HG02610 (cell line): ENCODE measurements around the gene TKTL2.

ENCODE experiments used
- ATAC-seq: cut with Tn5 transposase; IDR thresholded peaks from one replicate; pipeline ENCODE4 v1.9.1; 2021; ENCODE audit warnings: mild to moderate bottlenecking, moderate library complexity; ENCODE audit not compliant: unreplicated experiment

The TKTL2 gene, protein sequence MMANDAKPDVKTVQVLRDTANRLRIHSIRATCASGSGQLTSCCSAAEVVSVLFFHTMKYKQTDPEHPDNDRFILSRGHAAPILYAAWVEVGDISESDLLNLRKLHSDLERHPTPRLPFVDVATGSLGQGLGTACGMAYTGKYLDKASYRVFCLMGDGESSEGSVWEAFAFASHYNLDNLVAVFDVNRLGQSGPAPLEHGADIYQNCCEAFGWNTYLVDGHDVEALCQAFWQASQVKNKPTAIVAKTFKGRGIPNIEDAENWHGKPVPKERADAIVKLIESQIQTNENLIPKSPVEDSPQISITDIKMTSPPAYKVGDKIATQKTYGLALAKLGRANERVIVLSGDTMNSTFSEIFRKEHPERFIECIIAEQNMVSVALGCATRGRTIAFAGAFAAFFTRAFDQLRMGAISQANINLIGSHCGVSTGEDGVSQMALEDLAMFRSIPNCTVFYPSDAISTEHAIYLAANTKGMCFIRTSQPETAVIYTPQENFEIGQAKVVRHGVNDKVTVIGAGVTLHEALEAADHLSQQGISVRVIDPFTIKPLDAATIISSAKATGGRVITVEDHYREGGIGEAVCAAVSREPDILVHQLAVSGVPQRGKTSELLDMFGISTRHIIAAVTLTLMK

DNA sequence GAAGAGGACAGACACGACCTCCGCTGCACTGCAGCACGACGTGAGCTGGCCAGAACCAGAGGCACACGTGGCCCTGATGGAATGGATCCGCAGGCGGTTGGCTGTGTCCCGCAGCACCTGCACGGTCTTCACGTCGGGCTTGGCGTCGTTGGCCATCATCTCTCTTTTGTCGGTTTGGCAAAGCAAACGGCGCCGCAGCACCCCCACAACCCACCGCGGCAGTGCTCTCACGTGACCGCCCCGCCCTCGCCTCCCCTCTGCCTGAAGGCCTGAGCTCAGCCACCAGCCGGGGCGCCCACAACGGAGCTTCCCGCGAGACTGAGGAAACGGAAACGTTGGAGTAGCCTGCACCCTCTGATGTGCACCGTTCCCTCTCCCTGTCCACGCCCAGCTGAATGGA is at the start of gene TKTL2:
TSS of gene TKTL2 (minus strand) at position 179 of the 400 bp plus-strand sequence. CDS start at position 159, 20 bp downstream.
- ATAC-seq = no peak

DNA sequence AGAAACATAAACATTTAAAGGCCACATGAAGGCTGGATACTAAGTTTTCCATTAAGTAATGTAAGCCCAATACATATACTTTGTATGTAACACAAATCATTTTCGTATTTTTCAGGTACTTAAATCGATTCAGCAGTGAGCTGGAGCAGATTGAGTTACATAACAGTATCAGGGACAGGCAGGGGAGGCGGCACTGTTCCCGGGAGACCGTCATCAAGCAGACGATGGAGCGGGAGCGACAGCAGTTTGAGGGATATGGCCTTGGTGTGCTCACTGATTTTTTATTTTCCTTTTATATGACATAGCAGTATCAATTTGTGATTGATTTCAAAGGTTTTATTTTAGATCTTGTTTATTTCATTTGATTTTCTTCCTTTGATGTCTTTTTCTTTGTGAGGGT is 41.6 kb upstream of the TKTL2 start:
- ATAC-seq = no peak

DNA sequence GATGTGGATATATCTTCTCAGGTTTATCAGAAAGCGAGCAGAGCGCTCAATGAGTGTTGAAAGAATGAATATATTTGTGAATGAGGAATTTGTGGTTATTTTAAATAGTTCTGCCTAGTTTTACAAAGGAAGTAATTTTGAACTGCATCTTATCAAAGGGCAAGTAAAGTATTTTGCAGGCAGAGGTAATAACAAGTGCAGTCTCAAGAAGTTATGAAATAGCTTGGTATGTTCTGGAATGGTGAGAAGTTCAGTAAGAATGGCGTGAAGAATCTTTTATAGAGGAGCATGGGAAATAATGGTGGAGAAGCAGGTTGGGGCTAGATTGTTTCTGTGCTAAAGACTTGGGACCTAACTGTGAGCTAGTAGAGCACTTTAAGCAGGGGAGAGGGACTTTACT is 31.8 kb upstream of the TKTL2 start:
- no peak for ATAC-seq

DNA sequence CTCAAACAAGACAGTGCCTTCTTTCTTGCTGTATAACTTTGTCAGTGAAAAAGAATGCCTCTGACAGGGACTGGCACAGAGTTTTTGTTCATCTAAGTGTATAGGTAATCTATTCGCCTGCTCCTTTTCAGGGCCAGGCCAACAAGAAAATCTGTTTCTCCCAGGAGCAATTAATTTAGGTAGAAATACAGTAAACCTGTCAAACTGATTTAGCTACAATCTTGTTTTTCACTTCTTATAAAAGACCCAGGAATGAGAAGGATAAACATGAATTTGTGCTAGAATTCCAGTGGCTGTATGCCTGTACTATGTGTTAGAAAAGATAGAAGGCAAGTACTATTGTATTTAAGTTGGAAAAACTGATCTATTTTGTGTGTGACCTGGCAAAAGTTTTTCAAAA is 27.0 kb upstream of the TKTL2 start:
- no peak for ATAC-seq

DNA sequence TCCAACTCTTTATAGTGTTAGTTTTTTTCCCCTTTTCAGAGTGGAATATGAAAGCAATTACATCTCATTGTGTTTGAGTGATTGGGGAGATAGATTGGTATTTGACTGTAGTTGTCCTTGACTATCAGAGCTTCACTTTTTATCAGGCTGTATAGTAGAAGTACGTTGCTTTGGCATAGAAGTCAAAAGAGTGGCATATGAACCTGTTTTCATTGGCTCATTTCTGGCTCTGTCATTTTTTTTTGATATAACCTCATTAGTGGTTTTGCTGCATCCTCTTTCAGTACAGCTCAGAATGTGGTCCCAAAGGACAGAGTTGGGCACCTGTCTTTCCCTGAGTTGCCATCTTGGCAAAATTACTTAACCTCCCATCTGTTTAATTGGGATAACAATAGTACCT is 22.3 kb upstream of the TKTL2 start:
- peak; percentile 41 for ATAC-seq

DNA sequence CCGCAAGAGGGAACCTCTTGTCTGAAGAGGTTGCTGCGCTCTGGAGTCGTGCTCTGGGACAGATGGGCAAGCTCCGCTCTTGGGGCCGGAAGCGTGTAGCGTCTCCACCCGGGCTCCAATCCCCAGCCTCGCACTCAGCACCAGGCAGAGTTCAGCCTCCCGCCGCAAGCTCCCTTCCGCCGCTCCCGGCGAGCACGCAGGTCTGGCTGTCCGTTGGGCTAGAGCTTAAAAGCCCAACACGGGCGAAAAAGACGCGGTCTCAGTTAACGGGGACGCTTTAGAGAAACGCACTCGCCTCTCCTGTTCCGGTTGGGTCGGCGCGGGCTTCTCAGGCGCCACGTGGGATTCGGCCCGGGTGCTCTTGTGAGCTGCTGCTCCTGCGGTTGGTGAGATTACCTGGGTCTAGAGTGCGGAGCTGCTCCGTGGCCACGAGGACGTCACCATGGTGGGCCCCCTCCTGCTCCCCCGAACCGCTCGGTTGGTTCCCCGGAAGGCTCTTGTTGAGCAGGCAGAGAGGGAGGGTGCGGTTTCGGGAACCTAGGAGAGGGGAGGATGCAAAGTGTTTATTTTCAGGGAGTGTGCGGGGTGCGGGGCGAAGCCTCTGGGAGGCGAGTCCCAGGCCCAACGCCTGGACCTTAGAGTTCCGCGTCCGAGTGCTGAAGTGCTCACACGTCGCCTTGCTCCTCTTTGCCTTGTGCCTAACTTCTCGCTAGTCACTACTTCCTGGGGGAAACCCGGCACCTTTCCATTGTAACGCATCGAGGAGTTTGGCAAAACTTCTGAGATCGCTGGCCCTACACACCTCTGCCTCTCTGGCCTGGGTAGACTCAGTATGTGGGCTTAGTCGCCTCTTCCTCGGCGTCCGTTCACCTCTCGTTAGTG is 21.0 kb upstream of the TKTL2 start, which contains the start of gene TMA16:
TSS of gene TMA16 (plus strand) at position 331 of the 882 bp plus-strand sequence. CDS start at position 443, 112 bp downstream.
- peak; percentile 88 for ATAC-seq

DNA sequence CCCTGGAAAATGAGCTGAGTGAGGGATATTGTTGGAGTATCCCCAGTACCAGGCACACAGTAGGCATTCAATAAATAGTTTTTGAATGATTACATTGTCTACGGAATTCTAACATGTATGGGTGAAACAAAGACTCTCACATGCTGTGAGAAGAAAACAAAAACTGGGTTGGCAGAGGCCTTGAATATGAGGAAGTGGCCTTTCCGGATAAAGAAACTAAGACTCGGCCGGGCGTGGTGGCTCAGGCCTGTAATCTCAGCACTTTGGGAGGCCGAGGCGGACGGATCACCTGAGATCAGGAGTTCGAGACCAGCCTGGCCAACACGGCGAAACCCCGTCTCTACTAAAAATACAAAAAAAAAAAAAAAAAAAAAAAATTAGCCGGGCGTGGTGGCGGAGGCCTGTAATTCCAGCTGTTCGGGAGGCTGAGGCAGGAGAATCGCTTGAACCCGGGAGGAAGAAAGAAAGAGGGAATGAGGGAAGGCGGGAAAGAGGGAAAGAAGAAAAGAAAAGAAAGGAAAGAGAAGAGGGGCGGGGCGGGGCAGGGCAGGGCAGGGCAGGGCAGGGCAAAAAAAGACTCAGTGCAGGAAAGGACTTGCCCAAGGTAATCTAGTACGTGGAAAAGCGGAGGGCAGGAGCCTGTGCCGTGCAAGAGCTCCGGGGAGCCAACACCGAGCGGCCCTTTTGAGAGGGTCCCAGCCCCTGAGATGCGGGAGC is 20.2 kb upstream of the TKTL2 start:
- no peak for ATAC-seq

DNA sequence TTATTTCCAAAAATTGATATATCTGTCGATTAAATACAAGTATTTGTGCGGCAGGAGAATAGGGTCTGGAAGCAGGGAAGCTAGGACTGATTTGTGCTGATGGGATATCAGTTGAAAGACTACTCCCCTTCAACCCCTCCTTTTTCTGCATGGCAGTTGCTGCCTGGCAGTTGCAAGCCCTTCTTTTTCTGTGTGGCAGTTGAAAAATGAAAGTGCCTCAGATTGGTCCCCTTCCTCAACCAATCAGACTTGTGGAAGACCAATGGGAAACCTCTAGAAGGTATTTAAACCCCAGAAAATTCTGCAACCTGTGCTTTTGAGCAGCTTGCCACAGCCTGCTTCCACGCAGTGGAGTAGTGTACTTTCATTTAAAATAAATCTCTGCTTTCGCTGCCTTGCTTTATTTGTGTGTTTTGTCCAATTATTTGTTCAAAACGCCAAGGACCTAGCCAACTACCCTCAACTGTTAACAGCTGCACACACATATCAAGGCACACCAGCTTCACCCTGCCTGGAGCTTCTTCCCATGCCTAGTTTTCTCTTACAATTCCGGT is 19.5 kb upstream of the TKTL2 start:
- no peak for ATAC-seq

DNA sequence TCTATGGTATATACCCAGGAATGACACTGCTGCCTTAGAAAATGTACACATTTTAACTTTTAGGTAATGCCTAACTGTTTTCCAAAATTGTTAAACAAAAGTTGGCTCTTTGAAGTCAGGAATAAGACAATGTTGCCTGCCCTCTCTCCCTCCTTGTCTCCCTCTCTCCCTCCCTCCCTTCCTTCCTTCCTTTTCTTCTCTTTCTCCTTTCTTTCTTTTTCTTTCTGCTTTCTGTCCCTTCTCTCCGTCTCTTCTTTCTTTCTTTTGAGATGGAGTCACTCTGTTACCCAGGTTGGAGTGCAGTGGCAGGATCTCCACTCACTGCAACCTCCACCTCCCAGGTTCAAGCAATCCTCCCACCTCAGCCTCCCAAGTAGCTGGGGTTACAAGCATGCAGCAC is 16.4 kb upstream of the TKTL2 start:
- ATAC-seq = no peak

DNA sequence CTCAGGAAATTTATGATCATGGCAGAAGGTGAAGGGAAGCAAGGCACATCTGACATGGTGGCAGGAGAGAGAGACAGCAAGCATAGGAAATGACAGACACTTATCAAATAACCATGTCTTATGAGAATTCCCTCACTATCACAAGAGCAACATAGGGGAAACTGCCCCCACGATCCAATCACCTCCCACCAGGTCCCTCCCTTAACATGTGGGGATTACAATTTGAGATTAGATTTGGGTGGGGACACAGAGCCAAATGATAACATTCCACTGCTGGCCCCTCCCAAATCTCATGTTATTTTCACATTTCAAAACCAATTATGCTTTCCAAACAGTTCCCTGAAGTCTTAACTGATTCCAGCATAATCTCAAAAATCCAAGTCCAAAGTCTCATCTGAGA is 12.8 kb upstream of the TKTL2 start:
- ATAC-seq = no peak

DNA sequence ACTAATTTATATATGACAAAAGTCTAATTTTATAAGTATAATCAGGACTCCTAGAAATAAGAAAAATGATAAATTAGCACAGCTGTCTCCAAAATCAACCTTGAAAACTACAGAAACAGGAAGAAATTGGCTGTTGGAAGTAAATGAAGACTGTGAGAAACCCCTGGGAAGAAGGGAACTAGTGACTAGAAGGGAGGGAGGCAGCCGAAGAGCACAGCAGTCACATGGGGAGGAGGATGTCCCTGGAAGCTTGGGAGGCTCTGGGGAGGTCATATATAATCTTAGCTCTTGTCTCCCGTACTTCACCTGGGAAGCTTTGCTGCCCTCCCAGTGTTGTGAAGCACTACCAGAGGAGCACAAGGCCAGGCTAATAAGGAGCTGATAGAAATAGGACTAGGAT is 12.0 kb upstream of the TKTL2 start:
- ATAC-seq = no peak

DNA sequence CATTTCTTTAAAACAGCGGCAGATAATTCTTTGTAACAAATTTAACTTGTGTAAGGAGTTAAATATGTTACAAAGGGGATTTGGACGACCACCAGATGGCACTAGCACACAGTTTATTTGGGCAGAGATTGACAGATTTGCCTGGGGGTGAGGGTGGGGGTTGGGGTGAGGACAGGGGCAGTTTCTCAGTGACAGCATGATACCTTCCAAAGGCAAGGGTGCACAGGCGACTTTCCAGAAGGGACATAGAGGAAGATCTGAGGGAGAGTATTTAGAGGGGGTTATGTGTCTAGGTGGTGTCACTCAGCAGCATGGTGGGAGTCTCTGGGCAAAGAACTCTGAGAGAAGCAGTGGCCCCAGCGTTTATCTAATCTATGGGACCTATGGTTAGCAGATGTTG is 11.4 kb upstream of the TKTL2 start:
- ATAC-seq = peak; percentile 45

DNA sequence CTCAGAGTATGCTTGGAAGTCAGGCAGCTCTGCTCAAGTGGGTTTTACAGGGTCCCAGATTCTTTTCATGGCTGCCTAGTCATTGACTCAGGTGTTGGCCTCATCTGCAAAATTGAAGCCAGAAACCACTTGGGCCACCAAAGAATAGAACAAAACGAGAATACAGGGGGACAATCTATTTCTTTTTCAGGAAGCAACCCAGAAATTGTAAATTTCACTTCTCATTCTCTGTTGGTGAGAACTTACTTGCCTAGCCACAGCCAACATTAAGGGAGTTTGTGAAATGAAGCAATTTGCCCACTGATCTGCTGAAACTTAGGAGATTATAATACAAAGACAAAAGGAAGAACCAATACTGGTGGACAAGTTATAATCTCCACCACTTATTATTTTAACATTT is 8.6 kb upstream of the TKTL2 start:
- peak; percentile 62 for ATAC-seq

DNA sequence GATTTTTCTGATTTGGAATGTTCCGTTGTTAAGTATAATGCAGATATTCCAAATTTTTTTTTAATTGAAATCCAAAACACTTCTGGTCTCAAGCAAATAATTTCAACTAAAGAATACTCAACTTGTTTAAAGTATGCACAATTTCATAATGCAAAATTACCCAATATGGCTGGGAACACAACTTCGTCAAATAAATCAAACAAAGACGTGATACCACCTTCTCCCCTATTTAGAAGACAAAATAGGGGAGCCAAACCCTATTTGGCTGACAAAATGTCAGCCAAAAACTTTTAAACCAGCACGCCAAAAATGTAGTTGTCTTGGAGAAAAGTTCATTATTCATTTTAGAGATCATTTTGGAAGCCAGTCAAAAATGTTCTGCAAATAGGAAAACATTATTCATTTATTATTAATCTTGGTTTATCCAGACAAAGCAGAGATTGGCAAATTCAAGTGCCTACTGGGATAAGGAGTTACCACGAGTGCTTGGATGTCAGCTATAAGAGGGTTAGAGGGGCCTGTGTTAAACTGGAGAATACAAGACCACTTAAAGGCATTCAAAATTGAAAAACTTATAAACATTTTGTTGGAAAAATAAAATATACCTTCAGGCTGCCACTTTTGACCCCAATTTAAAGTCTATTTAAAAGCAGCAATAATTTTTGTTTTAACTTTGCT is 3.3 kb upstream of the TKTL2 start:
- ATAC-seq = no peak

DNA sequence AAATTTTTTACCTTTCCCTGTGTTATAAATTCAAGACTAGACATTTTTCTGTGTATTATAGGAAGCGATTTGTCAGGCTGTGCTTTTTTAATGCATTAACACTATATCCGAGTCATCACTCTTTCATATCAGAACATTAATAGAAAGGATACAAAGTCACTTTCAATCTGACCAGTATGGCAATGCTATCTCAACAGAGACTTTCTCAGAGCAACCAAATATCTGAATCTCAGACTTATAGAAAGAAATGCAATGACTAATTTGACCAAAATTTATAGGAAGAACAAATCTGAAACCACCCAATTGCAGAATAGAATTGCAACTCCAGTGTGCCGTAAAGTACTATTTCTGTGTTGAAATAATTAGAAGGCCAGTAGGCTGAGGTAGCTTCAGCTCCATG is 473 bp upstream of the TKTL2 start:
- peak; percentile 59 for ATAC-seq

DNA sequence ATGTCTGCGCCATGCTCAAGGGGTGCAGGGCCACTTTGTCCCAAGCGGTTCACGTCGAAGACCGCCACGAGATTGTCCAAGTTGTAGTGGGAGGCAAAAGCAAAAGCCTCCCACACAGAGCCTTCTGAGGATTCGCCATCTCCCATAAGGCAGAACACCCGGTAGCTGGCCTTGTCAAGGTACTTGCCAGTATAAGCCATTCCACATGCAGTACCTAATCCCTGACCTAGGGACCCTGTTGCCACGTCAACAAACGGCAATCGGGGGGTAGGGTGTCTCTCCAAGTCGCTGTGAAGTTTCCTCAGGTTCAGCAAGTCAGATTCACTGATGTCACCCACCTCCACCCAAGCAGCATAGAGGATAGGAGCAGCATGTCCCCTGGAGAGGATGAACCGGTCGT is 424 bp downstream of the TKTL2 start:
- no peak for ATAC-seq

DNA sequence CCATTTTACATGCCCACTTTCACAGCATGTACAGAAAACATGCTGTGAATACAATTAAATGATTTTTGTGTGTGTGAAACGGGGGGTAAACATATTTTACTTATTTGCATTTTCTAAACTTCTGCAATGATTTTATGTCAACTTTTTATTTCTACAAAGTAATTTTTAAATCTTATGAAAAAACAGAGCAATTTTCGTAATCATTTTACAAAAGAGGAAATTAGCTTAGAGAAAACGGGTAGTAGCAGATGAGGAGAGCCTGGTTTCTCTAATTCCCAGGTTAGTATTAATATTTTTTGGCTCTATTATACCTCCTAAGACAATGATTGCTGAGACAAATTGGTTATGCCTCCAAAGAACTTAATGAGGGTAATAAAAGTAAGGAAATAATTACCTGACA is 3.2 kb downstream of the TKTL2 start:
- no peak for ATAC-seq

DNA sequence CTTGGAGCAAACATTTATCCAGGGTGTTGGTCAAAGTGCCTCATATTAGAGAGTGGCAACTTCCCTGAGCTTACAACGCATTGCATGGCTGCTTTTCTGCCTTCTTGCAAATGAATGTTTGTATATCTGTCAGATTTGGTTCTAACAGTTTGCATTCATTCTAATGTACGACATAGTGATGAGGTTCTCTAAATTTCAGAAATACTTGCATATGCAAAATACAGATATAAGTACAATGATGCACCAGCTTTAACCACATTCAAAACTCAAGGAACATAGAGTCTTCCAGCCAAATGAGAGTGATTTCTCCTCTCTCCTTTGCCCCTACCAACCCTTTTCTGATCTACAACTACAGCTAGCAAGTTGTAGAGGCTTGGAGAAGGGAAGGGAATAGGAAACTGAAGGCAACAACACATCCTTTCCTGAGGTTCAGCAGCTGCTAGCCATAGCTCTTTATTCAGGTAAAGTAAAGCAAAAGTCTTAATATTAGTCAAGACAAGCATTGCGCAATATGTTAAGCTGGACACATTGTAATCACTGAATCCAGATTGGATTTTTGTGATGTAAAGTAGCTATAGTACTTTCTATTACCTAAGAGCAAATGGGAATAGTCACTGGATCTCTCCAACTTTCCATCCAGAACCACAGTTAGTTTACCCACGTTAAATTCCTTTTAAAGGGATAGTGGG is 6.3 kb downstream of the TKTL2 start:
- no peak for ATAC-seq

DNA sequence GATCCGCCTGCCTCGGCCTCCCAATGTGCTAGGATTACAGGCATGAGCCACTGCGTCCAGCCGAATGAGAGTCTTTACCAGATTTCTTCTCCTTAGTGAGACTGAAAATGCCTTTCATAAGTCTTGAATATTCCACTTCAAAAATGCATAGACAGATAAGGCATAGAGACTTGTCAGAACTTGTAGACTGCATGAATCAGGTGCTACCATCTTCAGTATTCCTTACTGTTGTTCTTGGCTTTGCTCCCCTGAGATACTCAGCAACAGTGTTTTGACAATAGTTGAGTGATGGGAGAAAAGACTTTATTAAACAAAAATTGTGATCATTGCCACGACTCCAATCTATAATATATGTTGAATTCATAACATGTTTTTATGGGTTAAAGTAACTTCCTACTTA is 11.0 kb downstream of the TKTL2 start:
- ATAC-seq = no peak
